Endothelial cell of coronary artery (primary cell): ENCODE results near the gene DEFB128. TPM values are rescaled to one million over a fixed set of nuclear protein-coding genes. Genes with fewer than 3 reads are reported as not detected.

Source experiments
- total RNA-seq: library from RNA; depleted of rRNA; stranded (reverse); fragments of >200 nt; gene quantifications from 2 replicates; pipeline ENCODE4 v1.2.3, GENCODE V29; 2014

DEFB128 gene
- total RNA-seq, result not detected in 2 replicates

GRCh38 chr20:189611-190010 lies at the start of gene DEFB128:
DEFB128 (minus strand) TSS chr20:189711; CDS start chr20:189623, 88 bp downstream.

GRCh38 chr20:226958-227357 lies 37.4 kb upstream of the DEFB128 start, which contains the start of gene DEFB129:
DEFB129 (plus strand) TSS chr20:227258; CDS start chr20:227289, 31 bp downstream.

GRCh38 chr20:157154-157553 lies 32.4 kb downstream of the DEFB128 start, which contains the start of gene DEFB127:
DEFB127 (plus strand) TSS chr20:157454; CDS start chr20:157545, 91 bp downstream.

DNA sequence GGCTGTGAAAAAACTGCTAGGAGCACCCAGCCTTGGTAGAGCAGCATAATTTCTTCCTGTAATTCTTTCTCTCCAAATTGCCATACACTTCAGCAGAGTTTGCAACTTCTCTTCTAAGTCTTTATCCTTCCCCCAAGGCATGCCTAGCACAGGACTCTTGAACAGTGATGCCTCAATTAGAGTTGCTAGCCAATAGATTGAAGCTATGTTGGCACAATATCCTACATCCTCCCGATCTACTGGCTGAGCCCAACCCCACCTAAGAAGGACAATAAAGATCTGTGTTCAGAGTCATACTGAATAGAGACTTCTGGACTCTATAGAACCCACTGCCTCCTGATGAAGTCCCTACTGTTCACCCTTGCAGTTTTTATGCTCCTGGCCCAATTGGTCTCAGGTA lies 47.2 kb downstream of the DEFB128 start, which contains the start of gene DEFB126:
Gene DEFB126 (plus strand): TSS at position 301 of the 400 bp plus-strand sequence. CDS start 39 bp downstream, at position 340.

Other genes with a start within 250 kb of the DEFB128 start
- not detected in 2 replicates for gene DEFB125, start 102.0 kb downstream of the DEFB128 start, total RNA-seq
- not detected in 2 replicates for gene DEFB126, start 47.1 kb downstream of the DEFB128 start, total RNA-seq
- not detected in 2 replicates for gene DEFB127, start 32.3 kb downstream of the DEFB128 start, total RNA-seq
- gene DEFB129, start 37.5 kb upstream of the DEFB128 start, total RNA-seq, result not detected in 2 replicates
- not detected in 2 replicates for gene DEFB132, start 68.0 kb upstream of the DEFB128 start, total RNA-seq
- gene C20orf96, start 101.0 kb upstream of the DEFB128 start, total RNA-seq, result 3.4 and 3.5 TPM in 2 replicates
- 16.1 and 18.6 TPM in 2 replicates for gene ZCCHC3, start 107.9 kb upstream of the DEFB128 start, total RNA-seq
- gene SOX12, start 135.8 kb upstream of the DEFB128 start, total RNA-seq, result 4.0 and 4.9 TPM in 2 replicates
- 12.0 and 15.0 TPM in 2 replicates for gene NRSN2, start 157.4 kb upstream of the DEFB128 start, total RNA-seq
- gene TRIB3, start 191.0 kb upstream of the DEFB128 start, total RNA-seq, result 44.6 and 45.9 TPM in 2 replicates
- 54.0 and 76.1 TPM in 2 replicates for gene RBCK1, start 218.6 kb upstream of the DEFB128 start, total RNA-seq